SK-N-SH (cell line): ENCODE data around the gene RAMP1. TPM values are rescaled to one million over a fixed set of nuclear protein-coding genes. Genes with fewer than 3 reads are reported as not detected.

ENCODE experiments used
- CTCF ChIA-PET: fragments of 300-600, 350-600 bp; formaldehyde crosslinking; extraction: SDS; loops from one replicate; lab custom pipeline; 2021; lab: Yijun Ruan, JAX
- POLR2A ChIA-PET: fragments of 350-600 bp; sonication (Branson Sonifier 250); formaldehyde crosslinking; extraction: SDS; loops from one replicate; lab custom pipeline; 2020; ENCODE audit warnings: antibody characterized with exemption, inconsistent platforms; lab: Yijun Ruan, JAX
- DNase-seq: peaks from one replicate; pipeline ENCODE4 v3.0.0; 2012
- H2AFZ ChIP-seq: fragments of 200-600 bp; sonication (generic); 2 replicates; pipeline ENCODE4 v1.8.1; 2016; ENCODE audit warnings: antibody characterized with exemption, mild to moderate bottlenecking, low read depth
- H3F3A ChIP-seq: fragments of 200-600 bp; sonication (generic); replicated peaks from 2 replicates; pipeline ENCODE3; 2016; ENCODE audit warnings: antibody characterized with exemption, mild to moderate bottlenecking; ENCODE audit not compliant: insufficient read depth
- H3K27ac ChIP-seq, 2 experiments: fragments of 200-500 bp in 1 of 2; fragments of 200-600 bp in 1 of 2; sonication (Bioruptor generic) in 1 of 2; sonication (generic), shearing (Covaris generic) in 1 of 2; 2 replicates each; pipeline versions ENCODE4 v1.5.1 to v1.6.1; 2014 to 2016; ENCODE audit warnings: low read depth in 2 of 2, inconsistent platforms in 1 of 2, low read length in 1 of 2, mild to moderate bottlenecking in 1 of 2, mixed read lengths in 1 of 2
- H3K27me3 ChIP-seq: fragments of 200-600 bp; sonication (generic), shearing (Covaris generic); 2 replicates; pipeline ENCODE4 v1.6.1; 2016; ENCODE audit warnings: mixed run types; ENCODE audit not compliant: insufficient read depth
- H3K36me3 ChIP-seq, 2 experiments: fragments of 200-500 bp in 1 of 2; fragments of 200-600 bp in 1 of 2; sonication (Bioruptor generic) in 1 of 2; sonication (generic) in 1 of 2; replicated peaks in 1 of 2; 2 replicates each; pipeline versions ENCODE3 to v1.5.1; 2014 to 2016; ENCODE audit warnings: low read length in 1 of 2, mild to moderate bottlenecking in 1 of 2; ENCODE audit not compliant: insufficient read depth in 2 of 2, control insufficient read depth in 1 of 2
- H3K4me1 ChIP-seq, 2 experiments: fragments of 200-500 bp in 1 of 2; fragments of 200-600 bp in 1 of 2; sonication (Bioruptor generic) in 1 of 2; sonication (generic), shearing (Covaris generic) in 1 of 2; 2 replicates each; pipeline versions ENCODE4 v1.5.1 to v1.6.1; 2014 to 2016; ENCODE audit warnings: low read depth in 1 of 2, low read length in 1 of 2, mixed run types in 1 of 2; ENCODE audit not compliant: insufficient read depth in 2 of 2, control insufficient read depth in 1 of 2
- H3K4me2 ChIP-seq: fragments of 200-600 bp; sonication (generic), shearing (Covaris generic); 2 replicates; pipeline ENCODE4 v1.6.1; 2017; ENCODE audit warnings: mixed run types
- H3K4me3 ChIP-seq, 2 experiments: fragments of 200-500 bp in 1 of 2; fragments of 200-600 bp in 1 of 2; sonication (Bioruptor generic) in 1 of 2; sonication (generic), shearing (Covaris generic) in 1 of 2; 2 replicates each; pipeline versions ENCODE4 v1.5.1 to v1.8.1; 2014 to 2016; ENCODE audit warnings: low read depth in 2 of 2, inconsistent platforms in 1 of 2, low read length in 1 of 2, mild to moderate bottlenecking in 1 of 2, mixed read lengths in 1 of 2, moderate library complexity in 1 of 2
- H3K79me2 ChIP-seq: fragments of 200-600 bp; sonication (generic); 2 replicates; pipeline ENCODE4 v1.8.1; 2017; ENCODE audit warnings: mild to moderate bottlenecking; ENCODE audit not compliant: insufficient read depth
- H3K9ac ChIP-seq: fragments of 200-600 bp; sonication (generic); 2 replicates; pipeline ENCODE4 v1.6.1; 2017; ENCODE audit warnings: mixed run types
- H3K9me2 ChIP-seq: fragments of 200-600 bp; sonication (generic); 2 replicates; pipeline ENCODE4 v1.6.1; 2017; ENCODE audit warnings: mixed run types
- H3K9me3 ChIP-seq: fragments of 200-600 bp; sonication (generic); 2 replicates; pipeline ENCODE4 v1.6.1; 2017; ENCODE audit warnings: mixed run types, mild to moderate bottlenecking, moderate library complexity
- H4K20me1 ChIP-seq: fragments of 200-600 bp; sonication (generic); 2 replicates; pipeline ENCODE4 v1.6.1; 2017; ENCODE audit warnings: mild to moderate bottlenecking, mixed run types; ENCODE audit not compliant: insufficient read depth
- CHD2 ChIP-seq: fragments of 150-350 bp; IDR thresholded peaks from 2 replicates; pipeline ENCODE4 v1.6.1; 2018; ENCODE audit warnings: low read length; ENCODE audit not compliant: partially characterized antibody
- EZH2phosphoT487 ChIP-seq: fragments of 200-600 bp; sonication (generic); IDR thresholded peaks from 2 replicates; pipeline ENCODE4 v1.6.1; 2017; ENCODE audit warnings: low read depth, mixed run types, mild to moderate bottlenecking, antibody characterized with exemption, moderate library complexity, borderline replicate concordance
- FOXM1 ChIP-seq: IDR thresholded peaks from 2 replicates; pipeline ENCODE4 v1.4.0; 2012; ENCODE audit warnings: low read depth, mild to moderate bottlenecking
- GABPA ChIP-seq: IDR thresholded peaks from 2 replicates; pipeline ENCODE4 v1.4.0; 2012; ENCODE audit warnings: low read depth, mild to moderate bottlenecking
- RAD21 ChIP-seq: IDR thresholded peaks from 2 replicates; pipeline ENCODE4 v1.6.1; 2012; ENCODE audit warnings: mild to moderate bottlenecking, low read length
- RFX5 ChIP-seq: IDR thresholded peaks from 2 replicates; pipeline ENCODE4 v1.6.1; 2012; ENCODE audit warnings: mild to moderate bottlenecking, improper control_type of control experiment, low read length
- SIN3A ChIP-seq: IDR thresholded peaks from 2 replicates; pipeline ENCODE4 v1.6.1; 2012; ENCODE audit warnings: low read depth, mild to moderate bottlenecking, low read length, moderate library complexity, borderline replicate concordance
- SMC3 ChIP-seq: IDR thresholded peaks from 2 replicates; pipeline ENCODE4 v1.6.1; 2012; ENCODE audit warnings: low read depth, low read length, improper control_type of control experiment
- TCF12 ChIP-seq: IDR thresholded peaks from 2 replicates; pipeline ENCODE4 v1.4.0; 2012
- WGBS: methylation state at CpG from one replicate; pipeline ENCODE4 v1.1.6; 2017; ENCODE audit warnings: low lambda C conversion rate; 5-methylcytosine and 5-hydroxymethylcytosine counted together
- polyA plus RNA-seq, 3 experiments: library from polyadenylated mRNA; depleted of rRNA; stranded (reverse); fragments of >200 nt; gene quantifications; 2 replicates each; pipeline ENCODE4 v1.2.3, GENCODE V29; 2012
- TF ChIP-seq, protein P1 (sequence below): IDR thresholded peaks from 2 replicates; pipeline ENCODE4 v1.6.1; 2012; ENCODE audit warnings: mild to moderate bottlenecking, low read depth, low read length, moderate library complexity
- TF ChIP-seq, protein P2 (sequence below): fragments of 150-350 bp; IDR thresholded peaks from 2 replicates; pipeline ENCODE4 v1.6.1; 2017; ENCODE audit warnings: antibody characterized with exemption, low read length, low read depth, borderline replicate concordance

Gene RAMP1
- polyA plus RNA-seq, 1 of the 3 experiments (the other 2 are of a cell fraction) = 27.9 TPM

- Histone ChIP-seq H3K79me2 (no peaks in the 10 kb centered on the region), H4K20me1 (no peaks in the 10 kb centered on the region), H3K9me2 (no peaks in the 10 kb centered on the region), H3K9me3 (no peaks in the 10 kb centered on the region), H3K27ac (peak overlapping the region; percentile 11 to 96; a peak in 3 of 4 replicates), H3K36me3 (no peaks in the 10 kb centered on the region), H3K4me2 (no peak overlapping the region), H3K4me1 (peaks cover 23 to 59% of the 10 kb centered on the region in 2 experiments), H3K4me3 (no peak overlapping the region), H2AFZ (peak overlapping the region; percentile 44; the same call in 1 of the 2 replicates), H3F3A (peaks cover 6% of the 10 kb centered on the region), H3K9ac (no peak overlapping the region), H3K27me3 (no peaks in the 10 kb centered on the region)
- CTCF ChIA-PET = interaction anchor here (0.7 to 8.0 kb wide), 4 partner anchors 20 to 399 kb away, joined by 4 to 58 read pairs (median 6); no protein-coding TSS in a partner anchor
- 76% methylated on average over 7 of the region's 10 CpGs for WGBS
- POLR2A ChIA-PET = interaction anchor here (2.0 kb wide), 1 partner anchor 22 kb away, joined by 7 read pairs; no protein-coding TSS in a partner anchor
- DNase-seq = no peak
- TF ChIP-seq TCF12 = no peak
- TF ChIP-seq EZH2phosphoT487 = no peak
- TF ChIP-seq RAD21 = no peak
- no peak for TF ChIP-seq CHD2
- TF ChIP-seq SIN3A = no peak
- TF ChIP-seq, protein P1, sequence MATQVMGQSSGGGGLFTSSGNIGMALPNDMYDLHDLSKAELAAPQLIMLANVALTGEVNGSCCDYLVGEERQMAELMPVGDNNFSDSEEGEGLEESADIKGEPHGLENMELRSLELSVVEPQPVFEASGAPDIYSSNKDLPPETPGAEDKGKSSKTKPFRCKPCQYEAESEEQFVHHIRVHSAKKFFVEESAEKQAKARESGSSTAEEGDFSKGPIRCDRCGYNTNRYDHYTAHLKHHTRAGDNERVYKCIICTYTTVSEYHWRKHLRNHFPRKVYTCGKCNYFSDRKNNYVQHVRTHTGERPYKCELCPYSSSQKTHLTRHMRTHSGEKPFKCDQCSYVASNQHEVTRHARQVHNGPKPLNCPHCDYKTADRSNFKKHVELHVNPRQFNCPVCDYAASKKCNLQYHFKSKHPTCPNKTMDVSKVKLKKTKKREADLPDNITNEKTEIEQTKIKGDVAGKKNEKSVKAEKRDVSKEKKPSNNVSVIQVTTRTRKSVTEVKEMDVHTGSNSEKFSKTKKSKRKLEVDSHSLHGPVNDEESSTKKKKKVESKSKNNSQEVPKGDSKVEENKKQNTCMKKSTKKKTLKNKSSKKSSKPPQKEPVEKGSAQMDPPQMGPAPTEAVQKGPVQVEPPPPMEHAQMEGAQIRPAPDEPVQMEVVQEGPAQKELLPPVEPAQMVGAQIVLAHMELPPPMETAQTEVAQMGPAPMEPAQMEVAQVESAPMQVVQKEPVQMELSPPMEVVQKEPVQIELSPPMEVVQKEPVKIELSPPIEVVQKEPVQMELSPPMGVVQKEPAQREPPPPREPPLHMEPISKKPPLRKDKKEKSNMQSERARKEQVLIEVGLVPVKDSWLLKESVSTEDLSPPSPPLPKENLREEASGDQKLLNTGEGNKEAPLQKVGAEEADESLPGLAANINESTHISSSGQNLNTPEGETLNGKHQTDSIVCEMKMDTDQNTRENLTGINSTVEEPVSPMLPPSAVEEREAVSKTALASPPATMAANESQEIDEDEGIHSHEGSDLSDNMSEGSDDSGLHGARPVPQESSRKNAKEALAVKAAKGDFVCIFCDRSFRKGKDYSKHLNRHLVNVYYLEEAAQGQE = no peak
- no peak for TF ChIP-seq RFX5
- TF ChIP-seq SMC3 = no peak
- no peak for TF ChIP-seq GABPA
- TF ChIP-seq, protein P2, sequence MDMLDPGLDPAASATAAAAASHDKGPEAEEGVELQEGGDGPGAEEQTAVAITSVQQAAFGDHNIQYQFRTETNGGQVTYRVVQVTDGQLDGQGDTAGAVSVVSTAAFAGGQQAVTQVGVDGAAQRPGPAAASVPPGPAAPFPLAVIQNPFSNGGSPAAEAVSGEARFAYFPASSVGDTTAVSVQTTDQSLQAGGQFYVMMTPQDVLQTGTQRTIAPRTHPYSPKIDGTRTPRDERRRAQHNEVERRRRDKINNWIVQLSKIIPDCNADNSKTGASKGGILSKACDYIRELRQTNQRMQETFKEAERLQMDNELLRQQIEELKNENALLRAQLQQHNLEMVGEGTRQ = no peak
- no peak for TF ChIP-seq FOXM1
These were observed 5.1 kb downstream of the RAMP1 start for GRCh38 chr2:237864444-237864931.
